Activated CD8-positive, alpha-beta memory T cell treated with anti-CD3 and anti-CD28 coated beads for 4 hours (primary cell): ENCODE measurements around the gene AHRR.
"Not testable (repeated sequence)": the region's sequence is repeated elsewhere in the genome, so short reads cannot be mapped to it uniquely, and the experiment has no call there.

Experiments used
- DNase-seq, 2 donors: peaks; one replicate each; pipeline ENCODE4 v3.0.0-alpha.2; 2020; ENCODE audit warnings: low read depth in 2 of 2

AHRR gene

GRCh38 chr5:459562-460272 is 138.2 kb downstream of the AHRR start:
- no peak for DNase-seq

- DNase-seq: no peak
Observed at GRCh38 chr5:460273-460625, 138.7 kb downstream of the AHRR start.

GRCh38 chr5:462051-462481 is 140.6 kb downstream of the AHRR start:
- DNase-seq: no peak

GRCh38 chr5:463301-463700 is 141.8 kb downstream of the AHRR start:
- DNase-seq: no peak

GRCh38 chr5:463952-464351 is 142.4 kb downstream of the AHRR start:
- DNase-seq: peak; percentile 73 to 91

GRCh38 chr5:464446-464842 is 142.9 kb downstream of the AHRR start:
- no peak for DNase-seq

GRCh38 chr5:464843-465590 is 143.5 kb downstream of the AHRR start:
- DNase-seq: no peak

GRCh38 chr5:465591-466403 is 144.3 kb downstream of the AHRR start:
- no peak for DNase-seq

- no peak for DNase-seq
Observed at GRCh38 chr5:466661-467310, 145.3 kb downstream of the AHRR start.

- no peak for DNase-seq
Observed at GRCh38 chr5:468401-468800, 146.9 kb downstream of the AHRR start.

GRCh38 chr5:469752-470483 is 148.4 kb downstream of the AHRR start:
- DNase-seq: no peak

- DNase-seq: no peak
Observed at GRCh38 chr5:470961-471749, 149.6 kb downstream of the AHRR start.

GRCh38 chr5:471750-472058 is 150.2 kb downstream of the AHRR start:
- no peak for DNase-seq

GRCh38 chr5:472076-472655 is 150.7 kb downstream of the AHRR start:
- no peak for DNase-seq

- peak; percentile 78 for DNase-seq
Observed at GRCh38 chr5:472656-473550, 151.4 kb downstream of the AHRR start.

GRCh38 chr5:473551-474192 is 152.2 kb downstream of the AHRR start:
- no peak for DNase-seq

GRCh38 chr5:474232-474839 is 152.8 kb downstream of the AHRR start:
- DNase-seq: not testable (repeated sequence)
